A673 (cell line): ENCODE measurements around the gene PLTP.

Experiments
- EZH2 ChIP-seq: fragments of 200-600 bp; sonication (generic); IDR thresholded peaks from 2 replicates; pipeline ENCODE4 v1.6.1; 2017; ENCODE audit warnings: borderline replicate concordance, low read depth, mild to moderate bottlenecking, mixed read lengths, antibody characterized with exemption, low read length; ENCODE audit not compliant: poor library complexity, severe bottlenecking
- TF ChIP-seq, protein P1 (sequence below): fragments of 300-800, 200-600 bp; sonication (generic); conservative IDR thresholded peaks from 2 replicates; pipeline ENCODE4 v1.5.1; 2017; ENCODE audit warnings: low read depth, mild to moderate bottlenecking, antibody characterized with exemption, low read length, moderate library complexity, mixed read lengths

DNA sequence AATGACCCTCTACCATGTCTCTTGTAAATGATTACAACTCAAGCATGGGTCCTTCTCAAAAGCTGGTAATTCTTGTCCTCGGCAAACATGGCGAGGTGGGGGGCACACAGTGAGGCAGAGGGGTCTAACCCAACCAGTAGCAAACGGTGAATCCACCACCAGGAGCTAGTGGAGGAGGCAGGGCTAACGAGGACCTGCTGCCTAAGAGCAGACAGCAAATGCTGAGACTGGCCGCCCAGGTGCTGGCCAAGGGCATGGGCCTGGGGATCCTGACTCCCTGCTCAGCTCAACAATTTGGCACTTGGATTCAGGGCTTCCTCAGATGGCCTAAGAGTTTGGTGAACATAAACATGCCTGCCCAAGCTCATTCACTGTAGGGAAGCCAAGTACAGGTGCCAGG is 40.9 kb upstream of the PLTP start:
- no peak for TF ChIP-seq EZH2
- TF ChIP-seq, protein P1, sequence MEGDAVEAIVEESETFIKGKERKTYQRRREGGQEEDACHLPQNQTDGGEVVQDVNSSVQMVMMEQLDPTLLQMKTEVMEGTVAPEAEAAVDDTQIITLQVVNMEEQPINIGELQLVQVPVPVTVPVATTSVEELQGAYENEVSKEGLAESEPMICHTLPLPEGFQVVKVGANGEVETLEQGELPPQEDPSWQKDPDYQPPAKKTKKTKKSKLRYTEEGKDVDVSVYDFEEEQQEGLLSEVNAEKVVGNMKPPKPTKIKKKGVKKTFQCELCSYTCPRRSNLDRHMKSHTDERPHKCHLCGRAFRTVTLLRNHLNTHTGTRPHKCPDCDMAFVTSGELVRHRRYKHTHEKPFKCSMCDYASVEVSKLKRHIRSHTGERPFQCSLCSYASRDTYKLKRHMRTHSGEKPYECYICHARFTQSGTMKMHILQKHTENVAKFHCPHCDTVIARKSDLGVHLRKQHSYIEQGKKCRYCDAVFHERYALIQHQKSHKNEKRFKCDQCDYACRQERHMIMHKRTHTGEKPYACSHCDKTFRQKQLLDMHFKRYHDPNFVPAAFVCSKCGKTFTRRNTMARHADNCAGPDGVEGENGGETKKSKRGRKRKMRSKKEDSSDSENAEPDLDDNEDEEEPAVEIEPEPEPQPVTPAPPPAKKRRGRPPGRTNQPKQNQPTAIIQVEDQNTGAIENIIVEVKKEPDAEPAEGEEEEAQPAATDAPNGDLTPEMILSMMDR, result no peak
